ENCODE results near the gene C17orf107. TPM values are rescaled to one million over a fixed set of nuclear protein-coding genes. Genes with fewer than 3 reads are reported as not detected.
A peak's percentile ranks its signal among the peaks of the same experiment; 100 is the strongest.

C17orf107 gene
- polyA plus RNA-seq, 6 donors from 2014 or later: 1.6 to 2.6 (median 2.1) TPM; not detected in 1

DNA sequence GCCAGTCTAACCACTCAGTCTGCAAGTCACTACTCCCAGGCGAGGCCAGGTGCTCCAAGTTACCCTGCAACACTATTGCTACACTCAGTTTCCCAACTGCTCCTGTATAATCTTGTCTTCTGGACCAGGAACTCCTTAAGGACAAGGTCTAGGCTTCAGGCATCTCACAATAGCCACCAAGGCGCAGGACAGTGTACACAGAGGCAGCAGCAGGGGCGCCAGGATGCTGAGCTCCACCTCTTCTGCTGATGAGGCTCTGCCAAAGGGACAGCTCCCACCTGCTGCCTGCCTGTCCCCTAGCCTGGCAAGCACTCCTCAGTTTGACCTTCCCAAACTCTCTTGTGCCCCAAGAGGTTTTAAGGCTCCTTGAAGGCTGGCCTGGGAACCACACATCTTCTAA is 37.1 kb downstream of the C17orf107 start:
- Mint-ChIP-seq H3K36me3 (peaks cover 5% of the 10 kb centered on the region in 2 donors), H3K27ac (peak overlapping the region in 2 of 6 donors; percentile 14 to 28), H3K9me3 (no peaks in the 10 kb centered on the region), H3K27me3 (peaks cover 12 to 30% (median 30%) of the 10 kb centered on the region in 3 donors), H3K4me1 (peaks cover 52 to 64% (median 61%) of the 10 kb centered on the region in 3 donors), H3K4me3 (peak overlapping the region in 2 of 8 donors; percentile 9 to 35)
- ATAC-seq (ENCODE audit: low read depth in 2 of 2): no peak
- no peak for DNase-seq

- peak overlapping the region in 2 of 6 donors; percentile 22 to 58 for H3K27ac Mint-ChIP-seq
- ATAC-seq (ENCODE audit: low read depth in 2 of 2): no peak
- peak overlapping the region in 6 of 8 donors; percentile 8 to 99 (median 98) for H3K4me3 Mint-ChIP-seq
- no peaks in the 10 kb centered on the region for H3K9me3 Mint-ChIP-seq
- H3K36me3 Mint-ChIP-seq: peaks cover 5 to 12% of the 10 kb centered on the region in 2 donors
- no peak for DNase-seq
- peaks cover 54 to 66% (median 64%) of the 10 kb centered on the region in 3 donors for H3K4me1 Mint-ChIP-seq
- H3K27me3 Mint-ChIP-seq: peaks cover 12 to 21% (median 19%) of the 10 kb centered on the region in 3 donors
Measured at GRCh38 chr17:4937553-4937952, 38.2 kb downstream of the C17orf107 start.

GRCh38 chr17:4938069-4938491 is 38.7 kb downstream of the C17orf107 start:
- H3K36me3 Mint-ChIP-seq: peaks cover 5 to 17% of the 10 kb centered on the region in 2 donors
- peak overlapping the region; percentile 66 to 99 (median 98) for H3K4me3 Mint-ChIP-seq
- H3K27ac Mint-ChIP-seq: peak overlapping the region in 2 of 6 donors; percentile 47 to 67

DNA sequence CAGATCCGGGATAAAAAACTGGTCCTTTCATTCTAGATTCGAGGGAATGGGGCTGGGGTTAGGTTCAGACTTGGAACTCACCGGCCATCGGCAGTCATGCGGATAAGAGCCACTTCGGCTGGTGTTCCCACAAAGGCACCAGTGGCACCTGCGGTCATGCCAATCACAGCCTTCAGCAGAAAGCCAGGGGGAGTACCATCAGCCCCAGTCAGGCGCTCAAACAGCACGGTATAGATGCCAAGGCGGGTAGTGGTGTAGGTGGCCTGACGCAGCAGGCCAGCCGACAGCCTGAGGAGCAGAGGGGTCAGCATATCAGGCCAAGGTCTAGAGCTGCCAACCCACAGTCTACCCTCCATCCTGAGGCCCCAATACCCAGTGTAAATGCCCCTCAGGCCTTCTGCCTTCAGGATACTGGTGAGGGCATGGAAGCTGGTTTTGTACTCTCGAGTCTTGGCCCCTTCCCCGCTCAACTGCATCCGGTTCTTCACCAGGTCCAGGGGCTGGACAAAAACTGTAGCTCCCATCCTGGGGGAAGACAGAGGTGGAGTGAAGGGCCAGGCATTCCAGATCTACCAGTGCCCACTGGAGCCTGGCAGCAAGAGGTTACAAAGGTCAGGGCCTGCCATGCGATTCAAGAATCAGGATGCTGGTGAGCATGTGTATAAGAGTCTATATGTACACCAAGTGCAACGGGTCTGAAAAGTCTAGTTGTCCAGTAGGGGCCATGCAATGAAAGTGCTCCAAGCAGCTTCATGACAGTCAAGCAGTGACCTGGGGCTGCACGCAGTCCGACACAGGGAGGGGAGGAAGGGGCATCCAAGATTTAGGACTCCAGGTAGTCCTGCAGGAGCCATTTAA is 39.6 kb downstream of the C17orf107 start:
- H3K4me1 Mint-ChIP-seq: peaks cover 51 to 69% (median 66%) of the 10 kb centered on the region in 3 donors
- no peak for DNase-seq
- H3K36me3 Mint-ChIP-seq: peaks cover 5 to 20% of the 10 kb centered on the region in 2 donors

More at GRCh38 chr17:4938069-4938491, 38.7 kb downstream of the C17orf107 start:
- DNase-seq (no peak), ATAC-seq (ENCODE audit: low read depth in 2 of 2) (no peak)
- Mint-ChIP-seq H3K9me3 (no peaks in the 10 kb centered on the region), H3K4me1 (peaks cover 54 to 69% (median 68%) of the 10 kb centered on the region in 3 donors), H3K27me3 (peaks cover 11 to 15% (median 15%) of the 10 kb centered on the region in 3 donors)

DNA sequence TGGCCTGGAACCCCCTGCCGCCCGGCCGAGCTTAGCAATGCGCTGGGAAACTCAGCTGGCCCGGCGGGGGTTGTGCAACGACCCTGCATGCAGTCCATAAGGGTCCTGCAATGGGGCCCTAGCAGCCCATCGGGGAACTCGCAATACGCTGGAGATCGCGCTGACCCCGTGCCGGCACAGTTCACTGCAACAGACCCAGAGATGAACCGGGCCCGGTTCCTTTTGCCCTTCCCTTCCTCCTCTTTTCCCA is 40.1 kb downstream of the C17orf107 start:
- peak; percentile 1 for ATAC-seq (ENCODE audit: low read depth in 2 of 2)
- peaks cover 51 to 69% (median 66%) of the 10 kb centered on the region in 3 donors for H3K4me1 Mint-ChIP-seq
- H3K27ac Mint-ChIP-seq: peak overlapping the region in 2 of 6 donors; percentile 96 to 98
- no peak for DNase-seq
- no peaks in the 10 kb centered on the region for H3K9me3 Mint-ChIP-seq
- H3K36me3 Mint-ChIP-seq: peaks cover 5 to 25% of the 10 kb centered on the region in 2 donors
- H3K4me3 Mint-ChIP-seq: peak overlapping the region; percentile 92 to 99 (median 99)
- peaks cover under 1 to 2% (median 2%) of the 10 kb centered on the region in 3 donors for H3K27me3 Mint-ChIP-seq

More for the DNA sequence above, 39.6 kb downstream of the C17orf107 start:
- no peak for ATAC-seq (ENCODE audit: low read depth in 2 of 2)
- Mint-ChIP-seq H3K27me3 (peaks cover 6 to 8% (median 7%) of the 10 kb centered on the region in 3 donors), H3K27ac (peak overlapping the region; percentile 26 to 98 (median 56)), H3K4me3 (peak overlapping the region; percentile 92 to 99 (median 99)), H3K9me3 (no peaks in the 10 kb centered on the region)

GRCh38 chr17:4939796-4940554 is 40.6 kb downstream of the C17orf107 start, which contains the start of the genes RNF167 and SLC25A11:
Gene RNF167, plus strand, starts transcription at chr17:4940268. Its CDS starts 642 bp downstream, at chr17:4940910.
Gene SLC25A11, minus strand, starts transcription at chr17:4940046. Its CDS starts 136 bp downstream, at chr17:4939910.
- Mint-ChIP-seq H3K4me1 (peaks cover 54 to 71% (median 69%) of the 10 kb centered on the region in 3 donors), H3K27me3 (no peaks in the 10 kb centered on the region), H3K36me3 (peaks cover 5 to 26% of the 10 kb centered on the region in 2 donors), H3K4me3 (peak within 1 kb of the TSS; percentile 92 to 99 (median 99)), H3K9me3 (no peaks in the 10 kb centered on the region), H3K27ac (peak within 1 kb of the TSS; percentile 93 to 98 (median 96))
- ATAC-seq (ENCODE audit: low read depth in 2 of 2) (peak; percentile 86), DNase-seq (peak; percentile 96)

DNA sequence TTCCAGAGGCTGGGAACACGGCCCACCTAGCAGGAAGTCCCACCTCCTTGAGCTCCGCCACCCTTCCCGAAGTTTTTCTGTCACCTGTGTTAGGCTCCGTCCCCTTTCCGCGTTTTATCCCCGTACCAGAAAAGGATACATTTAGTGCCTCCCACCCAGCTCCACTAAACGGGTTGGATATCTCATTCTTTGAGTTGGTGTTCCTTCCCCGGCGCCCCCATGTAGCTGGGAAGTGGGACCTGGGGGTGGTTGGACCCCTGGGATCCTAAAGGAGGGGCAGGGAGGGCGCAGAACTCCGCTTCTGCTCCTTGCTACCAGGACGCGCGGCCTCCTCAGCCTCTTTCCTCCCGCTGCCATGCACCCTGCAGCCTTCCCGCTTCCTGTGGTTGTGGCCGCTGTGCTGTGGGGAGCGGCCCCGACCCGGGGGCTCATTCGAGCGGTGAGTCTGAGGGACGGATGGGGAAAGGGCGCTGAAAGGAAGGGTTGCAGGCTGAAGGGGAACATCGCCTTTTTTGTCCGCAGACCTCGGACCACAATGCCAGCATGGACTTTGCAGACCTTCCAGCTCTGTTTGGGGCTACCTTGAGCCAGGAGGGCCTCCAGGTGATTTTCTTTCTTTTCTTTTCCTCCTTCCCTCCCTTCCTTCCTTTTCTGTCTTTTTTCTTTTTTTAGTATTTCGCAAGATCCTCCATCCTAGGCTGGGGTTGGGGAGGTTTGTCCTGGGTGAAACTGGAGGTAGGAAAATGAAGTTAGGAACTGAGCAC is 41.4 kb downstream of the C17orf107 start:
- peaks cover 11 to 34% of the 10 kb centered on the region in 2 donors for H3K36me3 Mint-ChIP-seq
- H3K4me3 Mint-ChIP-seq: peak overlapping the region; percentile 92 to 99 (median 99)
- no peaks in the 10 kb centered on the region for H3K27me3 Mint-ChIP-seq
- no peak for ATAC-seq (ENCODE audit: low read depth in 2 of 2)
- peak overlapping the region; percentile 93 to 98 (median 96) for H3K27ac Mint-ChIP-seq
- DNase-seq: no peak
- H3K9me3 Mint-ChIP-seq: no peaks in the 10 kb centered on the region
- peaks cover 62 to 79% (median 75%) of the 10 kb centered on the region in 3 donors for H3K4me1 Mint-ChIP-seq

DNA sequence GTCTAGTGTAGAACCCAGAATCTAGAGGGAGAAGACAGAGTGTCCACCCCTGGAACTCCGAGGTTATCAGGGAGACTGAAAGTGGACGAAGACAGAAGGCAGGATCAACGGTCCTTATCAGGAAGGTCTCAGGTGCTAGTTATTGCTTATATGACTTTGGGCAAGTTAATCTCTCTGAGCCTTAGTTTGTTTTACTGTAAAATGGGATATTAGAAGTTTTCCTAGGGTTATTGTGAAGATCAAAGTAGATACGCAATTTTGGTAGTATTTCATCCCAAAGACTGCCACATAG is 41.9 kb downstream of the C17orf107 start:
- peaks cover 64 to 83% (median 73%) of the 10 kb centered on the region in 3 donors for H3K4me1 Mint-ChIP-seq
- ATAC-seq (ENCODE audit: low read depth in 2 of 2) (no peak), DNase-seq (no peak)
- H3K27me3 Mint-ChIP-seq: no peaks in the 10 kb centered on the region
- no peaks in the 10 kb centered on the region for H3K9me3 Mint-ChIP-seq
- peak overlapping the region in 4 of 6 donors; percentile 27 to 98 (median 97) for H3K27ac Mint-ChIP-seq
- H3K4me3 Mint-ChIP-seq: peak overlapping the region; percentile 92 to 99 (median 99)
- peaks cover 13 to 36% of the 10 kb centered on the region in 2 donors for H3K36me3 Mint-ChIP-seq

DNA sequence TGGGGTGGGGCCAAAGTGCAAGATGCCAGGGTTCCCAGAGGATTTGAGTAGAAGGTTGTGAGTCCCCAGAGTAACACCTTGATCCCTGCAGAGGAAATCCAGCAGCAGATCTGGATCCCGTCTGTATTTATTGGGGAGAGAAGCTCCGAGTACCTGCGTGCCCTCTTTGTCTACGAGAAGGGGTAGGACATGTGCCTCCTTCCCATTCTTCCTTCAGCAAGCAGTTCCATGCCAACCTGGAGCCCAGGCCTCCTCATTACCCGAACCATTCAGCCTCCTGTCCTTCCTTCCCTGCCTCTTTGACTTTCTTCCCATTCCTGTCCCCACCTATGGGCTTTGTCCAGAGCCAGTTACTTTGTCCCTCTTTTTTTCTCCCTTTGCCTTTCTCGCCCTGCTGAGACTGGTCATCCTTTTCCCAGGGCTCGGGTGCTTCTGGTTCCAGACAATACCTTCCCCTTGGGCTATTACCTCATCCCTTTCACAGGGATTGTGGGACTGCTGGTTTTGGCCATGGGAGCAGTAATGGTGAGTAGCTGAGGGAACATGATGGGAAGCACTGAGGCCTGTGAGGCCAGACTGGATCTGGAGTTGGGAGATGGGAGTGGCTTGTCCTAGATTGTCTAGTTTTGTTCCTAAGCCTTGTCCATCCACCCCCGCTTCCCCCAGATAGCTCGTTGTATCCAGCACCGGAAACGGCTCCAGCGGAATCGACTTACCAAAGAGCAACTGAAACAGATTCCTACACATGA is 43.6 kb downstream of the C17orf107 start:
- Mint-ChIP-seq H3K9me3 (no peaks in the 10 kb centered on the region), H3K27me3 (no peaks in the 10 kb centered on the region), H3K4me3 (peak overlapping the region in 7 of 8 donors; percentile 22 to 100 (median 98)), H3K36me3 (peaks cover 19 to 46% of the 10 kb centered on the region in 2 donors), H3K27ac (peak overlapping the region in 4 of 6 donors; percentile 62 to 96 (median 73)), H3K4me1 (peaks cover 73 to 86% (median 74%) of the 10 kb centered on the region in 3 donors)
- no peak for DNase-seq
- no peak for ATAC-seq (ENCODE audit: low read depth in 2 of 2)

DNA sequence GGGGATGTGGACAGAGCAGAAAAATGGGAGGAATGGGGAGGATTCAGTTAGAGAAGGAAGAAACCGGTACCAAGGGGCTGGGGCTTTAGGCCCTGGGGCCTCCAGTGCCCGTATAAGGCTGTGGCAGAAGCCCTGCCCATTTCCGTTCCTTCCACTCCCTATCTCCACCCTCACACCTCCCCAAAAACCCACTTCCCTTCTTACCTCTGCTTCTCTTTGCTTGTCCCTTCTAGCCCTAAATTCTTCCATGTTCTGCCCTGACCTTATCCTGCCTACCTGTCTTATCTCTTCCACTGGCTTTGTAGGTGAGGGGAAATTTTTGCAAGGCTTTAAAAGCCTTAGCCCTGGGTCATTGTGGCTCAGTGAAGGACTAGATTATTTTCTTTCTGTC is 44.8 kb downstream of the C17orf107 start:
- Mint-ChIP-seq H3K27me3 (no peaks in the 10 kb centered on the region), H3K4me3 (peak overlapping the region; percentile 71 to 100 (median 98)), H3K36me3 (peaks cover 19 to 46% of the 10 kb centered on the region in 2 donors), H3K4me1 (peaks cover 68 to 76% (median 71%) of the 10 kb centered on the region in 3 donors), H3K27ac (peak overlapping the region in 5 of 6 donors; percentile 78 to 98 (median 88)), H3K9me3 (no peaks in the 10 kb centered on the region)
- ATAC-seq (ENCODE audit: low read depth in 2 of 2): no peak
- DNase-seq: peak; percentile 49

GRCh38 chr17:4944554-4945175 is 45.3 kb downstream of the C17orf107 start:
- DNase-seq (no peak), ATAC-seq (ENCODE audit: low read depth in 2 of 2) (no peak)
- H3K4me3 Mint-ChIP-seq: peak overlapping the region; percentile 71 to 100 (median 98)
- H3K27ac Mint-ChIP-seq: peak overlapping the region; percentile 67 to 98 (median 87)
- no peaks in the 10 kb centered on the region for H3K27me3 Mint-ChIP-seq
- H3K9me3 Mint-ChIP-seq: no peaks in the 10 kb centered on the region
- H3K36me3 Mint-ChIP-seq: peaks cover 19 to 46% of the 10 kb centered on the region in 2 donors
- H3K4me1 Mint-ChIP-seq: peaks cover 67 to 72% (median 68%) of the 10 kb centered on the region in 3 donors
